Measurements from ENCODE around the gene NTSR1. TPM values are rescaled to one million over a fixed set of nuclear protein-coding genes. Genes with fewer than 3 reads are reported as not detected.

NTSR1 gene
- total and polyA plus RNA-seq, 2 of the 13 experiments (the other 11 are each of a cell fraction or from before 2014, with no cell fraction given): 0.09 to 0.12 TPM

DNA sequence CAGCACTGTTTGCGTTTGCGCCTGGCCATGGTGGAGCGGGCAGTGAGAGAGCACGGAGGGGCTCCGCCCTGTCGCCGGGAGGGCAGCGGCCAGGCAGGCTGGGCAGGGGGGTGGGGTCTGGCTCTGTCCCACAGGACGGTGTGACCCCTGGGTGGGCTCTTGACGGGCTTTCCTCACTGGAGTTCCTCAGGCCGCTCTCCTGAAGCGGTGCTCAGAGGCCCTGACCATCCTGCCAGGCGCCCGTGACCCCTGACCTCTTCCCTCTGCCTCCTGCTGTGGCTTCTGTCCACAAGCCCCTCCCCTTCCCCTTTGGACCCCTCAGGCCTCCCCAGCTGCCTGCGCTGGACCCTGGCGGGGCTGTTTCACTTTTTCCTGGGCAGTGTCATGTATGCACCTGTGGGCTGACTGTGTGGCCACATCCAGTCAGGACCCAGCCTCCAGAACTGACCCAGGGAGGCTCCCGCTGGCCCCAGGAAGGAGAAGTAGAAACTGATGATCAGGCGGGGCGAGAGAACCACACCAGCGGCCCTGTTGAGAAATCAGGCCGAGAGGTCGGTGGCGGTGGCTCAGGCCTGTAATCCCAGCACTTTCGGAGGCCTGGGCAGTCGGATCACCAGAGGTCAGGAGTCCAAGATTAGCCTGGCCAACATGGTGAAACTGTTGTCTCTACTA, 97.2 kb downstream of the NTSR1 start (continued):
- TF ChIP-seq MYC (CRISPR knock-in tag; IDR thresholded peaks at IDR 0.05; ENCODE audit: borderline replicate concordance): peak; percentile 87
- TF ChIP-seq ONECUT2 (CRISPR knock-in tag; IDR thresholded peaks at IDR 0.05): peak; percentile 28; the same call in 1 of the 2 replicates
- peak; percentile 87 for TF ChIP-seq HNF4G (IDR thresholded peaks at IDR 0.05; ENCODE audit: borderline replicate concordance, low read depth, low read length)
- peak; percentile 92 for TF ChIP-seq HNF4G (CRISPR knock-in tag; IDR thresholded peaks at IDR 0.05; ENCODE audit: borderline replicate concordance, low read depth)
- TF ChIP-seq ATF6 (CRISPR knock-in tag; conservative IDR thresholded peaks at IDR 0.05): no peak; the same call in 1 of the 2 replicates
- 0 out of 2 replicates have a peak, but pooled peaks have one; percentile 29 for TF ChIP-seq ZNF12 (CRISPR knock-in tag; IDR thresholded peaks at IDR 0.05)
- TF ChIP-seq HES4 (CRISPR knock-in tag; IDR thresholded peaks at IDR 0.05; ENCODE audit: borderline replicate concordance): no peak; the same call in none of the 2 replicates
- TF ChIP-seq SKIL (CRISPR knock-in tag; IDR thresholded peaks at IDR 0.05; ENCODE audit: borderline replicate concordance): peak; percentile 77; the same call in 1 of the 2 replicates
- TF ChIP-seq CBX2 (IDR thresholded peaks at IDR 0.05; ENCODE audit: low read depth, low read length): no peak
- TF ChIP-seq CBX2 (CRISPR knock-in tag; IDR thresholded peaks at IDR 0.05; ENCODE audit: low read depth): no peak
- TF ChIP-seq, protein P1, sequence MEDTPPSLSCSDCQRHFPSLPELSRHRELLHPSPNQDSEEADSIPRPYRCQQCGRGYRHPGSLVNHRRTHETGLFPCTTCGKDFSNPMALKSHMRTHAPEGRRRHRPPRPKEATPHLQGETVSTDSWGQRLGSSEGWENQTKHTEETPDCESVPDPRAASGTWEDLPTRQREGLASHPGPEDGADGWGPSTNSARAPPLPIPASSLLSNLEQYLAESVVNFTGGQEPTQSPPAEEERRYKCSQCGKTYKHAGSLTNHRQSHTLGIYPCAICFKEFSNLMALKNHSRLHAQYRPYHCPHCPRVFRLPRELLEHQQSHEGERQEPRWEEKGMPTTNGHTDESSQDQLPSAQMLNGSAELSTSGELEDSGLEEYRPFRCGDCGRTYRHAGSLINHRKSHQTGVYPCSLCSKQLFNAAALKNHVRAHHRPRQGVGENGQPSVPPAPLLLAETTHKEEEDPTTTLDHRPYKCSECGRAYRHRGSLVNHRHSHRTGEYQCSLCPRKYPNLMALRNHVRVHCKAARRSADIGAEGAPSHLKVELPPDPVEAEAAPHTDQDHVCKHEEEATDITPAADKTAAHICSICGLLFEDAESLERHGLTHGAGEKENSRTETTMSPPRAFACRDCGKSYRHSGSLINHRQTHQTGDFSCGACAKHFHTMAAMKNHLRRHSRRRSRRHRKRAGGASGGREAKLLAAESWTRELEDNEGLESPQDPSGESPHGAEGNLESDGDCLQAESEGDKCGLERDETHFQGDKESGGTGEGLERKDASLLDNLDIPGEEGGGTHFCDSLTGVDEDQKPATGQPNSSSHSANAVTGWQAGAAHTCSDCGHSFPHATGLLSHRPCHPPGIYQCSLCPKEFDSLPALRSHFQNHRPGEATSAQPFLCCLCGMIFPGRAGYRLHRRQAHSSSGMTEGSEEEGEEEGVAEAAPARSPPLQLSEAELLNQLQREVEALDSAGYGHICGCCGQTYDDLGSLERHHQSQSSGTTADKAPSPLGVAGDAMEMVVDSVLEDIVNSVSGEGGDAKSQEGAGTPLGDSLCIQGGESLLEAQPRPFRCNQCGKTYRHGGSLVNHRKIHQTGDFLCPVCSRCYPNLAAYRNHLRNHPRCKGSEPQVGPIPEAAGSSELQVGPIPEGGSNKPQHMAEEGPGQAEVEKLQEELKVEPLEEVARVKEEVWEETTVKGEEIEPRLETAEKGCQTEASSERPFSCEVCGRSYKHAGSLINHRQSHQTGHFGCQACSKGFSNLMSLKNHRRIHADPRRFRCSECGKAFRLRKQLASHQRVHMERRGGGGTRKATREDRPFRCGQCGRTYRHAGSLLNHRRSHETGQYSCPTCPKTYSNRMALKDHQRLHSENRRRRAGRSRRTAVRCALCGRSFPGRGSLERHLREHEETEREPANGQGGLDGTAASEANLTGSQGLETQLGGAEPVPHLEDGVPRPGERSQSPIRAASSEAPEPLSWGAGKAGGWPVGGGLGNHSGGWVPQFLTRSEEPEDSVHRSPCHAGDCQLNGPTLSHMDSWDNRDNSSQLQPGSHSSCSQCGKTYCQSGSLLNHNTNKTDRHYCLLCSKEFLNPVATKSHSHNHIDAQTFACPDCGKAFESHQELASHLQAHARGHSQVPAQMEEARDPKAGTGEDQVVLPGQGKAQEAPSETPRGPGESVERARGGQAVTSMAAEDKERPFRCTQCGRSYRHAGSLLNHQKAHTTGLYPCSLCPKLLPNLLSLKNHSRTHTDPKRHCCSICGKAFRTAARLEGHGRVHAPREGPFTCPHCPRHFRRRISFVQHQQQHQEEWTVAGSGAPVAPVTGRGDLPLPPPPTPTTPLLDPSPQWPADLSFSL (CRISPR knock-in tag; IDR thresholded peaks at IDR 0.05): no peak; the same call in 1 of the 2 replicates
- peak; percentile 88; the same call in 1 of the 2 replicates for TF ChIP-seq ZZZ3 (CRISPR knock-in tag; IDR thresholded peaks at IDR 0.05; ENCODE audit: borderline replicate concordance)
- peak; percentile 70; the same call in 1 of the 2 replicates for TF ChIP-seq SP4 (CRISPR knock-in tag; IDR thresholded peaks at IDR 0.05)
- TF ChIP-seq MTA1 (CRISPR knock-in tag; IDR thresholded peaks at IDR 0.05; ENCODE audit: borderline replicate concordance): peak; percentile 95
- TF ChIP-seq ELK4 (CRISPR knock-in tag; IDR thresholded peaks at IDR 0.05; ENCODE audit: borderline replicate concordance): peak; percentile 45; the same call in 1 of the 2 replicates
- no peak for TF ChIP-seq ZNF724P (CRISPR knock-in tag; IDR thresholded peaks at IDR 0.05; ENCODE audit: borderline replicate concordance)
- TF ChIP-seq SAP130 (CRISPR knock-in tag; IDR thresholded peaks at IDR 0.05; ENCODE audit: low read depth): peak; percentile 98
